Measurements from ENCODE around the gene ARHGEF10L. TPM values are rescaled to one million over a fixed set of nuclear protein-coding genes. Genes with fewer than 3 reads are reported as not detected.

Gene ARHGEF10L
- total RNA-seq, 1 donor, result 39.1 TPM

DNA sequence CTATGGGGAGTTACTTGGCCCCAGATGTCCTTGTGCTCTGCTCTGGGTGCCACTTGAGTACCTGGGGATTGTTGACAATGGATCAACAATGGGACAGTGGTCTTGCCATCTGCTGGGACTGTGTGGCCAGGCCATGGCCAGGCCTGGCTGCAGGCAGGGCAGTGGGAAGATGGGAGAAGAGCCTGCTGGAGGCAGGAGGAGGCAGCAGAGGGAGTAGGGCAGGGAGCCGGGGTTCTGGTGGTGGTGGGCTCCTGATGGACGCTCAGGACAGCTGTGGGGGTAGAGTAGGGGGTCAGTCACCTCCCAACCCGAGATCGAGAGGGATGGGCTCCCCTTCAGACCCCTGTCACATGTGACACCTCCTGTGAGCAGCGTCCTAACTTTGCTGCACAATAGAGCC, 81.0 kb downstream of the ARHGEF10L start:
- Histone ChIP-seq H3K4me1 (ENCODE audit: insufficient read depth, low read length) (peaks cover 35% of the 10 kb centered on the region), H4K20me1 (ENCODE audit: insufficient read depth, low read length) (peaks cover 13% of the 10 kb centered on the region), H3K4me2 (ENCODE audit: insufficient read depth, low read length) (no peak overlapping the region), H3K27ac (ENCODE audit: low read depth, low read length) (no peak overlapping the region), H3K27me3 (ENCODE audit: insufficient read depth, low read length) (no peaks in the 10 kb centered on the region), H3K79me2 (ENCODE audit: insufficient read depth, low read length) (peaks cover 34% of the 10 kb centered on the region), H3K36me3 (ENCODE audit: insufficient read depth, low read length) (peaks cover 19% of the 10 kb centered on the region), H3K4me3 (ENCODE audit: insufficient read depth, low read length) (no peak overlapping the region), H2AFZ (ENCODE audit: low read length) (no peak overlapping the region), H3K9me3 (ENCODE audit: low read depth, low read length) (no peaks in the 10 kb centered on the region)
- peak; percentile 72 for DNase-seq (ENCODE audit: insufficient read length, low spot score, missing footprints)
- TF ChIP-seq CTCF (IDR thresholded peaks at IDR 0.05; ENCODE audit: extremely low read depth, low read depth, low read length), result no peak

DNA sequence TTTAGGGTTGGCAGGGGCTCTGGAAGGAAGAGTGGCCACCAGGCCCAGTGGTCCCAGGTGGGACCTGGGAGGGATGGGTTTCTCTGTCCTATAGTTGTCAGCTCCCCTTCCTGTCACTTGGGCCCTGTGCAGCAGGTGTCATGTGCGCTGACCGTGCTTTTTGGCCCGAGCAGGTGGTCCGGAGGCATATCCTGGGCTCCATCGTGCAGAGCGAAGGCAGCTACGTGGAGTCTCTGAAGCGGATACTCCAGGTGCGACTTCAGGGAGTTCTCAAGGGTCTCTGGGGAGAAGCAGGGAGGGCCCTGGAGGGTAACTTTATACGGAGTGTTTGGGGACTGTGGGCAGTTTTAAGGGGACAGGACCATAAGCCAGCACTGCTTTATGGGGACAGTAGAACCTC, 82.2 kb downstream of the ARHGEF10L start:
- Histone ChIP-seq H3K36me3 (ENCODE audit: insufficient read depth, low read length) (peaks cover 27% of the 10 kb centered on the region), H2AFZ (ENCODE audit: low read length) (no peak overlapping the region), H3K4me3 (ENCODE audit: insufficient read depth, low read length) (no peak overlapping the region), H3K4me2 (ENCODE audit: insufficient read depth, low read length) (no peak overlapping the region), H3K79me2 (ENCODE audit: insufficient read depth, low read length) (peaks cover 34% of the 10 kb centered on the region), H3K9me3 (ENCODE audit: low read depth, low read length) (no peaks in the 10 kb centered on the region), H3K27me3 (ENCODE audit: insufficient read depth, low read length) (no peaks in the 10 kb centered on the region), H4K20me1 (ENCODE audit: insufficient read depth, low read length) (peaks cover 13% of the 10 kb centered on the region), H3K27ac (ENCODE audit: low read depth, low read length) (no peak overlapping the region), H3K4me1 (ENCODE audit: insufficient read depth, low read length) (peaks cover 35% of the 10 kb centered on the region)
- TF ChIP-seq CTCF (IDR thresholded peaks at IDR 0.05; ENCODE audit: extremely low read depth, low read depth, low read length), result no peak
- DNase-seq (ENCODE audit: insufficient read length, low spot score, missing footprints), result peak; percentile 59

- DNase-seq (ENCODE audit: insufficient read length, low spot score, missing footprints), result peak; percentile 37
- Histone ChIP-seq H4K20me1 (ENCODE audit: insufficient read depth, low read length) (peaks cover 13% of the 10 kb centered on the region), H3K4me2 (ENCODE audit: insufficient read depth, low read length) (no peak overlapping the region), H2AFZ (ENCODE audit: low read length) (no peak overlapping the region), H3K9me3 (ENCODE audit: low read depth, low read length) (no peaks in the 10 kb centered on the region), H3K36me3 (ENCODE audit: insufficient read depth, low read length) (peaks cover 38% of the 10 kb centered on the region), H3K27ac (ENCODE audit: low read depth, low read length) (no peak overlapping the region), H3K4me1 (ENCODE audit: insufficient read depth, low read length) (peaks cover 32% of the 10 kb centered on the region), H3K27me3 (ENCODE audit: insufficient read depth, low read length) (no peaks in the 10 kb centered on the region), H3K79me2 (ENCODE audit: insufficient read depth, low read length) (peaks cover 33% of the 10 kb centered on the region), H3K4me3 (ENCODE audit: insufficient read depth, low read length) (no peak overlapping the region)
- no peak for TF ChIP-seq CTCF (IDR thresholded peaks at IDR 0.05; ENCODE audit: extremely low read depth, low read depth, low read length)
Measured at GRCh38 chr1:17622823-17623222, 83.3 kb downstream of the ARHGEF10L start.

DNA sequence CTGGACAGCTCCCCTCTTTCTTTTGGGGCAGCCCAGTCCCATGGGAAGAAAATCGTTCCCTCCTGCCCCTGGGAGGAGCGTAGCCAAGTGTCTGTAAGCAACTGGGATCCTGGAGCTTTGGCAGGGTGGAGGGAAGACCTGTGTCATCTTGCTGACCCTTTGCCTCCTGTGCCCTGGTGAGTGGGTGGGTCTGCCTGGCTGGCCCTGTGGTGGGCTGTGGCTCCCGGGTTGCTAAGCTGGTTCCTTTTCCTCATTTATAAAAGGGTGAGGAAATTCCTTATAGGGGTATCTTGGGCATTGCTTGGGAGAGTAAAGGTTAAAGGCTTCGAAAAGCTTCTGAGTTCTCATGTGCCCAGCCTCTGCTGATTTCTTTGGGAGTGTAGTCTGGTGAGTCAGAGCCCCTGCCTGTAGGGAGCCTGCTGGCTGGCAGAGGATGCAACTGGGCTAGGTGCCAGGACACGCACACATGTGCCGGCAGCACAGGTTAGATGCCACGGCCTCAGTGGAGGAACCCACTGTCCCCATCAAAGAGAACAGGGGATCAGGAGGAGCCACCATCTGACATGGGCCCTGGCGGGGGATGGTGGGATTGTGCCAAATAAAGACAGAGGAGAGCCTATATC, 85.2 kb downstream of the ARHGEF10L start:
- Histone ChIP-seq H3K4me3 (ENCODE audit: insufficient read depth, low read length) (no peak overlapping the region), H3K4me1 (ENCODE audit: insufficient read depth, low read length) (peaks cover 21% of the 10 kb centered on the region), H2AFZ (ENCODE audit: low read length) (no peak overlapping the region), H3K4me2 (ENCODE audit: insufficient read depth, low read length) (peak overlapping the region; percentile 36), H3K9me3 (ENCODE audit: low read depth, low read length) (no peaks in the 10 kb centered on the region), H3K27me3 (ENCODE audit: insufficient read depth, low read length) (no peaks in the 10 kb centered on the region), H3K36me3 (ENCODE audit: insufficient read depth, low read length) (peaks cover 38% of the 10 kb centered on the region), H3K79me2 (ENCODE audit: insufficient read depth, low read length) (peaks cover 21% of the 10 kb centered on the region), H4K20me1 (ENCODE audit: insufficient read depth, low read length) (peaks cover 13% of the 10 kb centered on the region), H3K27ac (ENCODE audit: low read depth, low read length) (peak overlapping the region; percentile 65)
- peak; percentile 97 for DNase-seq (ENCODE audit: insufficient read length, low spot score, missing footprints)
- no peak for TF ChIP-seq CTCF (IDR thresholded peaks at IDR 0.05; ENCODE audit: extremely low read depth, low read depth, low read length)
